ENCODE measurements around the gene IFNB1.

Gene IFNB1

DNA sequence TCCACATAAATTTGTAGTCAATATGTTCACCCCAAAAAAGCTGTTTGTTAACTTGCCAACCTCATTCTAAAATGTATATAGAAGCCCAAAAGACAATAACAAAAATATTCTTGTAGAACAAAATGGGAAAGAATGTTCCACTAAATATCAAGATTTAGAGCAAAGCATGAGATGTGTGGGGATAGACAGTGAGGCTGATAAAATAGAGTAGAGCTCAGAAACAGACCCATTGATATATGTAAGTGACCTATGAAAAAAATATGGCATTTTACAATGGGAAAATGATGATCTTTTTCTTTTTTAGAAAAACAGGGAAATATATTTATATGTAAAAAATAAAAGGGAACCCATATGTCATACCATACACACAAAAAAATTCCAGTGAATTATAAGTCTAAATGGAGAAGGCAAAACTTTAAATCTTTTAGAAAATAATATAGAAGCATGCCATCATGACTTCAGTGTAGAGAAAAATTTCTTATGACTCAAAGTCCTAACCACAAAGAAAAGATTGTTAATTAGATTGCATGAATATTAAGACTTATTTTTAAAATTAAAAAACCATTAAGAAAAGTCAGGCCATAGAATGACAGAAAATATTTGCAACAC lies 6.6 kb upstream of the IFNB1 start:
- H3K36me3 Mint-ChIP-seq (ENCODE audit: low read depth), result peaks cover 1% of the 10 kb centered on the region

GRCh38 chr9:21082671-21083070 lies 4.9 kb upstream of the IFNB1 start:
- Mint-ChIP-seq H3K4me1 (ENCODE audit: low read depth) (peaks cover 27% of the 10 kb centered on the region), H3K27ac (no peak overlapping the region), H3K9me3 (no peaks in the 10 kb centered on the region), H3K4me3 (no peak overlapping the region), H3K27me3 (no peaks in the 10 kb centered on the region), H3K36me3 (ENCODE audit: low read depth) (peaks cover 1% of the 10 kb centered on the region)
- DNase-seq, result no peak

More for the DNA sequence above, 6.6 kb upstream of the IFNB1 start:
- no peak overlapping the region for H3K4me3 Mint-ChIP-seq
- H3K27me3 Mint-ChIP-seq, result no peaks in the 10 kb centered on the region
- DNase-seq, result no peak
- no peaks in the 10 kb centered on the region for H3K9me3 Mint-ChIP-seq
- no peak overlapping the region for H3K27ac Mint-ChIP-seq
- H3K4me1 Mint-ChIP-seq (ENCODE audit: low read depth), result peaks cover 22% of the 10 kb centered on the region

DNA sequence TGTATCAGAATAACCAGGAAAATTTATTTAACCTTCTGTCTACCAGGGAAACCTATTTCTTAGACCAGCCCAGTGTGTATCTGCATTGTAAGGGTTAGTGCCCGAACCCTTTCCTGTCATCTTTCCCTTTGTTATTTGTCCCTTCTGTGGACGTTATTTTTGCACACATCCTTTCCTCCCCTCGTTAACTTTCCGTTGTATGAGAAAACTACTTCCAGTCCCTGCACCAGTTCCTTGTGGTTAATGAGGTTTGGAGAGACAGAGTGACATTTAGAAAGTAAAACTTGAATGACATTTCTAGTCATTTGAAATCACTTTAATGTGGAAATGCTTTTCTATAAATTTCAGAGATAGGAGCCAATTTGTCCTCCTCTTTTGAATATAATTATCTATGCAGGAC lies 4.3 kb upstream of the IFNB1 start:
- peaks cover 1% of the 10 kb centered on the region for H3K36me3 Mint-ChIP-seq (ENCODE audit: low read depth)
- no peaks in the 10 kb centered on the region for H3K9me3 Mint-ChIP-seq
- peaks cover 27% of the 10 kb centered on the region for H3K4me1 Mint-ChIP-seq (ENCODE audit: low read depth)
- DNase-seq, result no peak
- peak overlapping the region; percentile 28 for H3K4me3 Mint-ChIP-seq
- no peak overlapping the region for H3K27ac Mint-ChIP-seq
- no peaks in the 10 kb centered on the region for H3K27me3 Mint-ChIP-seq

DNA sequence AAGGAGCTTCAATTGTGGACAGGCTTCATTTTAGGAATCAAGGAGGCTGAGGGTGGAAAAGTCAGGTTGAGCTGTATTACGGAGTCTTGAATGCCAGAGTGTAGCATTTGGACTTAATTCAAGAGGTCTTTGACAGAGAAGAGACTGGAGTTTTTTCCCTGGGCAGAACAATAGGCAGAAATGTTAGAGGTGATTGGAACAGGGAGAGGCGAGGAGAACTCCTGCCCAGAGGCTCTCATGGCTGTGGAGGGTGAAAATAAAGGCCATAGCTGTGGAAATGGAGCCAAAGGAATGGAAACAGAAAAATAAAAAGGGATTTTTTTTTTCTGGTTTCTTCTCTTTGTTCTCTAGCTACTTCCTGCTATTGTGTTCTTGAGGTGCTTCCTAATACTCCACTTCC lies 3.7 kb upstream of the IFNB1 start:
- Mint-ChIP-seq H3K27ac (no peak overlapping the region), H3K4me1 (ENCODE audit: low read depth) (peaks cover 27% of the 10 kb centered on the region), H3K4me3 (no peak overlapping the region), H3K36me3 (ENCODE audit: low read depth) (peaks cover 1% of the 10 kb centered on the region), H3K27me3 (no peaks in the 10 kb centered on the region), H3K9me3 (no peaks in the 10 kb centered on the region)
- no peak for DNase-seq

GRCh38 chr9:21080793-21081192 lies 3.1 kb upstream of the IFNB1 start:
- DNase-seq, result no peak
- H3K9me3 Mint-ChIP-seq, result no peaks in the 10 kb centered on the region
- peaks cover 27% of the 10 kb centered on the region for H3K4me1 Mint-ChIP-seq (ENCODE audit: low read depth)
- peaks cover 1% of the 10 kb centered on the region for H3K36me3 Mint-ChIP-seq (ENCODE audit: low read depth)
- no peak overlapping the region for H3K27ac Mint-ChIP-seq
- H3K27me3 Mint-ChIP-seq, result no peaks in the 10 kb centered on the region
- H3K4me3 Mint-ChIP-seq, result no peak overlapping the region

GRCh38 chr9:21078702-21079101 lies 960 bp upstream of the IFNB1 start:
- no peaks in the 10 kb centered on the region for H3K27me3 Mint-ChIP-seq
- H3K9me3 Mint-ChIP-seq, result no peaks in the 10 kb centered on the region
- no peak for DNase-seq
- no peak overlapping the region for H3K27ac Mint-ChIP-seq
- H3K4me3 Mint-ChIP-seq, result no peak overlapping the region
- peaks cover 27% of the 10 kb centered on the region for H3K4me1 Mint-ChIP-seq (ENCODE audit: low read depth)
- no peaks in the 10 kb centered on the region for H3K36me3 Mint-ChIP-seq (ENCODE audit: low read depth)

- Mint-ChIP-seq H3K9me3 (no peaks in the 10 kb centered on the region), H3K36me3 (ENCODE audit: low read depth) (no peaks in the 10 kb centered on the region)
Observed at GRCh38 chr9:21075484-21075883, 2.3 kb downstream of the IFNB1 start.

DNA sequence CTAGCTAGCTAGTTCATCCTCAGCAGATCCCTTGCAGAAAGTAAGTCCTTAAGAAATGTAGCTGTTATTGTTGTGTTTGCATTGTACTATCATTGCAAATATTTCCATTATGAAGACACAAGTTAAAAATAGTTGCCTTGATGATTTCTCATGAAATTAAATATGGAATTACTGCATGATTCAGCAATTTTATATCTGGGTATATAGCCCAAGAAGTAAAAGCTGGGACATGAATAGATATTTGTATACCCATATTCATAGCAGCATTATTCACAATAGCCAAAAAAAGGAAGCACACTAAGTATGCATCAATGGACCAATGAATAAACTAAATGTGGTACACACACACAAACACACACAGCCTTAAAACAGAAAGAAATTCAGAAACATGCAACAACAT lies 6.8 kb downstream of the IFNB1 start:
- H3K4me3 Mint-ChIP-seq, result no peak overlapping the region
- no peaks in the 10 kb centered on the region for H3K9me3 Mint-ChIP-seq
- no peaks in the 10 kb centered on the region for H3K27me3 Mint-ChIP-seq
- H3K4me1 Mint-ChIP-seq (ENCODE audit: low read depth), result no peaks in the 10 kb centered on the region
- no peak overlapping the region for H3K27ac Mint-ChIP-seq
- no peak for DNase-seq
- H3K36me3 Mint-ChIP-seq (ENCODE audit: low read depth), result no peaks in the 10 kb centered on the region

More at GRCh38 chr9:21075484-21075883, 2.3 kb downstream of the IFNB1 start:
- no peak overlapping the region for H3K4me3 Mint-ChIP-seq
- no peak overlapping the region for H3K27ac Mint-ChIP-seq
- no peaks in the 10 kb centered on the region for H3K27me3 Mint-ChIP-seq
- DNase-seq, result no peak
- H3K4me1 Mint-ChIP-seq (ENCODE audit: low read depth), result peaks cover 4% of the 10 kb centered on the region

- Mint-ChIP-seq H3K27ac (no peak overlapping the region), H3K4me1 (ENCODE audit: low read depth) (no peaks in the 10 kb centered on the region), H3K4me3 (no peak overlapping the region), H3K36me3 (ENCODE audit: low read depth) (no peaks in the 10 kb centered on the region), H3K9me3 (no peaks in the 10 kb centered on the region), H3K27me3 (no peaks in the 10 kb centered on the region)
- DNase-seq, result no peak
Observed at GRCh38 chr9:21070171-21070571, 7.6 kb downstream of the IFNB1 start.

DNA sequence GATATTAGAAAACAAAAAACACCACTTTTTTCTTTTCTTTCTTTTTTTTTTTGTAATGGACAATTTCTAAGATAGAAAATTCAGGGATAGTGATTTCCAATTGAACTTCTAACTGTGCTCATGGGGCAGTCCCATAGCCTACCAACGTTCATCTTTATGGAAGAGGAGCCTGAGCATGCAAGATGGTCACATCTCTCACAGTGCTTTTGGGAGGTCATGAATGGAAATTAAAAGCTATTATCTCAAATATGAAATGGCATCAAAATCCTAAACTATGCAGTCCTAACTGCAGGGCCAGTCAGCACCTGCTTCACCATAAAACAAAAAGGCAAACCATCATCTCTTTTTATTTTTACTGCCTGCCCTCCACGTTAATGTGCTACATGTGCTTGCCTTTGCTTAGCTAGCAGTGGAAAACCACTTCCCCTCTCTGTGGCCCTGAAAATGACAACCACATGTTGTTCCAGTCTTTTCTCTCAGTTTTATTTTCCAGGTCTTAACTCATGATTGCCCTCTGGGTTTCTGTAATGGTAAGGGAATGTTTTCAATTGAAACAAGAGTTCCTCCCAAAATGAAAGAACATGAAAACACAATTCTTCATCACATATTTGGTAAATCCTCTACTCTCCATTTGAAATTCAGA lies 16.7 kb downstream of the IFNB1 start:
- no peak for DNase-seq
- H3K9me3 Mint-ChIP-seq, result no peaks in the 10 kb centered on the region
- H3K4me3 Mint-ChIP-seq, result no peak overlapping the region
- H3K4me1 Mint-ChIP-seq (ENCODE audit: low read depth), result peaks cover 17% of the 10 kb centered on the region
- no peaks in the 10 kb centered on the region for H3K27me3 Mint-ChIP-seq
- H3K27ac Mint-ChIP-seq, result peak overlapping the region; percentile 27
- H3K36me3 Mint-ChIP-seq (ENCODE audit: low read depth), result no peaks in the 10 kb centered on the region

- DNase-seq, result no peak
- Mint-ChIP-seq H3K4me1 (ENCODE audit: low read depth) (peaks cover 17% of the 10 kb centered on the region), H3K9me3 (no peaks in the 10 kb centered on the region), H3K36me3 (ENCODE audit: low read depth) (no peaks in the 10 kb centered on the region), H3K4me3 (no peak overlapping the region), H3K27me3 (no peaks in the 10 kb centered on the region), H3K27ac (no peak overlapping the region)
Observed at GRCh38 chr9:21056931-21057330, 20.8 kb downstream of the IFNB1 start.

DNA sequence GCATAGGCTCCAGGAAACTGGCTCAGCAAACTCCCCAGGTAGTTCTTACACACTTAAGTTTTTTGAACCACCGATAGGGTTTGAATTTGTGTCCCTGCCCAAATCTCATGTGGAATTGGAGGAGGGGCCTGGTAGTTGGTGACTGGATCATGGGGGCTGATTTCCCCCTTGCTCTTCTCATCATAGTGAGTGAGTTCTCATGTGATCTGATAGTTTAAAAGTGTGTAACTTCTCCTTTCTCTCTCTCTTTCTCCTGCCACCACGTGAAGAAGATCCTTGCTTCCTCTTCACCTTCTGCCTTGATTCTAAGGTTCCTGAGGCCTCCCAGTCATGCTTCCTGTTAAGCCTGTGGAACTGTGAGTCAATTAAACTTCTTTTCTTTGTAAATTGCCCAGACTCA lies 23.9 kb downstream of the IFNB1 start:
- H3K27me3 Mint-ChIP-seq, result no peaks in the 10 kb centered on the region
- no peak overlapping the region for H3K27ac Mint-ChIP-seq

GRCh38 chr9:21047281-21047691 lies 30.5 kb downstream of the IFNB1 start:
- H3K4me3 Mint-ChIP-seq, result no peak overlapping the region
- DNase-seq, result no peak
- H3K4me1 Mint-ChIP-seq (ENCODE audit: low read depth), result no peaks in the 10 kb centered on the region
- H3K36me3 Mint-ChIP-seq (ENCODE audit: low read depth), result no peaks in the 10 kb centered on the region
- no peak overlapping the region for H3K27ac Mint-ChIP-seq
- no peaks in the 10 kb centered on the region for H3K27me3 Mint-ChIP-seq
- no peaks in the 10 kb centered on the region for H3K9me3 Mint-ChIP-seq

More for the DNA sequence above, 23.9 kb downstream of the IFNB1 start:
- Mint-ChIP-seq H3K4me3 (no peak overlapping the region), H3K4me1 (ENCODE audit: low read depth) (no peaks in the 10 kb centered on the region), H3K9me3 (no peaks in the 10 kb centered on the region), H3K36me3 (ENCODE audit: low read depth) (no peaks in the 10 kb centered on the region)
- DNase-seq, result no peak

DNA sequence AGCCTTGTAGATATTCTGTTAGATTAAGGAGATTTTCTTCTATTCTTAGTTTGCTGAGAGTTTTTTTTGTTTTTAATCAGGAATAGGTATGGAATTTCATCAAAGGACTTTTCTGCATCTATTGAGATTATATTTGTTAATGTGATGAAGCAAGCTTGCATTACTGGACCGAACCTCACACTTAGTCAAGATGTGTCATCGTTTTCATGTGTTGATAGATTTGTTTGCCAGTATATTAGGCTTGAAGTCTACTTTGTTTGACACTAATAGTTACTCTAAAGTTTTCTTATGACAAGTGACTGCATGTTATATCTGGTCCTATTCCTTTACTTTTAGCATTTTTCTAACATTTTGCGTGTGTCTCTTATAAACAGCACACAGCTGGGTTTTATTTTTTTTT lies 33.9 kb downstream of the IFNB1 start:
- H3K36me3 Mint-ChIP-seq (ENCODE audit: low read depth), result no peaks in the 10 kb centered on the region
- H3K4me3 Mint-ChIP-seq, result no peak overlapping the region
- H3K27me3 Mint-ChIP-seq, result no peaks in the 10 kb centered on the region
- H3K4me1 Mint-ChIP-seq (ENCODE audit: low read depth), result peaks cover 6% of the 10 kb centered on the region
- no peaks in the 10 kb centered on the region for H3K9me3 Mint-ChIP-seq
- H3K27ac Mint-ChIP-seq, result no peak overlapping the region
- no peak for DNase-seq

DNA sequence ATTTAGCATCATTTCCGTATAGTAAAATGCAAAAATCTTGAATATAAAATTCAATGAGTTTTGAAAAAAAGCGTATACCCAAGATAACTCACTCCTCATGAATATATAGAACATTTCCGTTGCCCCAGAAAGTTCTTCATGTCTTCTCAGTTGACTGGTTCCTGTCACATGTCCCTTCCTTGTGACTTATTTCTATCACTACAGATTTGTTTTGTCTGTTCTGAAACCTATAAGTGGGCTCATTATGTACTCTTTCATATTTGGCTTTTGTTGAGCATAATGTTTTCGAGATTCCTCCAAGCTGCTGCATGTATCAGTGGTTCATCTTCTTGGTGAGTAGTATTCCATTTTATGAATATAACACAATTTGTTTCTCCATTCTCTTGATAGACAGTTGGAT lies 35.3 kb downstream of the IFNB1 start:
- Mint-ChIP-seq H3K27me3 (no peaks in the 10 kb centered on the region), H3K36me3 (ENCODE audit: low read depth) (no peaks in the 10 kb centered on the region), H3K27ac (no peak overlapping the region), H3K9me3 (no peaks in the 10 kb centered on the region), H3K4me1 (ENCODE audit: low read depth) (peaks cover 8% of the 10 kb centered on the region), H3K4me3 (no peak overlapping the region)
- DNase-seq, result no peak
